Neuron (in vitro differentiated cells): ENCODE data around the gene FAM114A2.

Experiments used
- H2AFZ ChIP-seq: one replicate; pipeline ENCODE4 v1.6.1; 2013; ENCODE audit warnings: low read depth, mild to moderate bottlenecking, inconsistent platforms, low read length, moderate library complexity
- H3K27me3 ChIP-seq: one replicate; pipeline ENCODE4 v1.6.1; 2013; ENCODE audit warnings: low read length; ENCODE audit not compliant: insufficient read depth
- H3K36me3 ChIP-seq: one replicate; pipeline ENCODE4 v1.6.1; 2013; ENCODE audit warnings: low read length; ENCODE audit not compliant: insufficient read depth
- H3K4me1 ChIP-seq: one replicate; pipeline ENCODE4 v1.6.1; 2013; ENCODE audit warnings: low read length; ENCODE audit not compliant: insufficient read depth
- H3K4me3 ChIP-seq: 2 replicates; pipeline ENCODE4 v1.5.1; 2013; ENCODE audit warnings: mild to moderate bottlenecking, low read length, moderate library complexity
- H3K9me3 ChIP-seq: one replicate; pipeline ENCODE4 v1.6.1; 2013; ENCODE audit warnings: low read length

The FAM114A2 gene

GRCh38 chr5:154065971-154066370 lies 27.3 kb upstream of the FAM114A2 start:
- Histone ChIP-seq H3K4me3 (no peak overlapping the region), H2AFZ (no peak overlapping the region), H3K9me3 (no peaks in the 10 kb centered on the region), H3K4me1 (no peaks in the 10 kb centered on the region), H3K36me3 (no peaks in the 10 kb centered on the region), H3K27me3 (no peaks in the 10 kb centered on the region)

- Histone ChIP-seq H3K4me3 (no peak overlapping the region), H3K4me1 (peaks cover 11% of the 10 kb centered on the region), H3K9me3 (no peaks in the 10 kb centered on the region), H2AFZ (no peak overlapping the region), H3K27me3 (no peaks in the 10 kb centered on the region), H3K36me3 (no peaks in the 10 kb centered on the region)
Measured at GRCh38 chr5:154063372-154063771, 24.7 kb upstream of the FAM114A2 start.

GRCh38 chr5:154060606-154061005 lies 21.9 kb upstream of the FAM114A2 start:
- H2AFZ ChIP-seq = no peak overlapping the region
- peaks cover 4% of the 10 kb centered on the region for H3K36me3 ChIP-seq
- H3K27me3 ChIP-seq = no peaks in the 10 kb centered on the region
- peaks cover 11% of the 10 kb centered on the region for H3K4me1 ChIP-seq
- H3K4me3 ChIP-seq = no peak overlapping the region
- no peaks in the 10 kb centered on the region for H3K9me3 ChIP-seq

GRCh38 chr5:154059583-154059982 lies 20.9 kb upstream of the FAM114A2 start:
- H2AFZ ChIP-seq = no peak overlapping the region
- peaks cover 11% of the 10 kb centered on the region for H3K4me1 ChIP-seq
- peaks cover 4% of the 10 kb centered on the region for H3K36me3 ChIP-seq
- no peak overlapping the region for H3K4me3 ChIP-seq
- no peaks in the 10 kb centered on the region for H3K27me3 ChIP-seq
- no peaks in the 10 kb centered on the region for H3K9me3 ChIP-seq

- Histone ChIP-seq H3K9me3 (no peaks in the 10 kb centered on the region), H2AFZ (no peak overlapping the region), H3K36me3 (peaks cover 8% of the 10 kb centered on the region)
Measured at GRCh38 chr5:154059039-154059430, 20.3 kb upstream of the FAM114A2 start.

GRCh38 chr5:154058055-154059038 lies 19.6 kb upstream of the FAM114A2 start:
- Histone ChIP-seq H3K27me3 (no peaks in the 10 kb centered on the region), H3K36me3 (peaks cover 14% of the 10 kb centered on the region), H3K4me1 (peaks cover 11% of the 10 kb centered on the region), H2AFZ (no peak overlapping the region), H3K4me3 (no peak overlapping the region), H3K9me3 (no peaks in the 10 kb centered on the region)

More at GRCh38 chr5:154059039-154059430, 20.3 kb upstream of the FAM114A2 start:
- Histone ChIP-seq H3K27me3 (no peaks in the 10 kb centered on the region), H3K4me3 (no peak overlapping the region), H3K4me1 (peaks cover 11% of the 10 kb centered on the region)

GRCh38 chr5:154055201-154055600 lies 16.5 kb upstream of the FAM114A2 start:
- H3K27me3 ChIP-seq = no peaks in the 10 kb centered on the region

GRCh38 chr5:154053468-154053867 lies 14.8 kb upstream of the FAM114A2 start:
- Histone ChIP-seq H3K9me3 (no peaks in the 10 kb centered on the region), H3K27me3 (no peaks in the 10 kb centered on the region), H3K4me3 (no peak overlapping the region), H3K4me1 (peaks cover 6% of the 10 kb centered on the region), H3K36me3 (peaks cover 31% of the 10 kb centered on the region), H2AFZ (no peak overlapping the region)

More at GRCh38 chr5:154055201-154055600, 16.5 kb upstream of the FAM114A2 start:
- Histone ChIP-seq H3K4me3 (no peak overlapping the region), H2AFZ (no peak overlapping the region), H3K36me3 (peaks cover 26% of the 10 kb centered on the region), H3K9me3 (no peaks in the 10 kb centered on the region), H3K4me1 (peaks cover 16% of the 10 kb centered on the region)

GRCh38 chr5:154049636-154050035 lies 10.9 kb upstream of the FAM114A2 start:
- peaks cover 29% of the 10 kb centered on the region for H3K36me3 ChIP-seq
- H3K4me3 ChIP-seq = no peak overlapping the region
- no peaks in the 10 kb centered on the region for H3K27me3 ChIP-seq
- H3K4me1 ChIP-seq = peaks cover 5% of the 10 kb centered on the region
- H2AFZ ChIP-seq = no peak overlapping the region
- H3K9me3 ChIP-seq = no peaks in the 10 kb centered on the region

- H3K4me3 ChIP-seq = no peak overlapping the region
- H3K9me3 ChIP-seq = no peaks in the 10 kb centered on the region
- no peak overlapping the region for H2AFZ ChIP-seq
- H3K27me3 ChIP-seq = no peaks in the 10 kb centered on the region
- peaks cover 5% of the 10 kb centered on the region for H3K4me1 ChIP-seq
- peaks cover 17% of the 10 kb centered on the region for H3K36me3 ChIP-seq
Measured at GRCh38 chr5:154047324-154047723, 8.6 kb upstream of the FAM114A2 start.

- Histone ChIP-seq H3K4me3 (no peak overlapping the region), H3K4me1 (peaks cover 5% of the 10 kb centered on the region)
Measured at GRCh38 chr5:154046486-154046885, 7.8 kb upstream of the FAM114A2 start.

GRCh38 chr5:154044581-154044980 lies 5.9 kb upstream of the FAM114A2 start:
- peaks cover 4% of the 10 kb centered on the region for H3K4me1 ChIP-seq
- H2AFZ ChIP-seq = no peak overlapping the region
- H3K4me3 ChIP-seq = no peak overlapping the region
- H3K36me3 ChIP-seq = peaks cover 7% of the 10 kb centered on the region
- no peaks in the 10 kb centered on the region for H3K9me3 ChIP-seq
- no peaks in the 10 kb centered on the region for H3K27me3 ChIP-seq

More at GRCh38 chr5:154046486-154046885, 7.8 kb upstream of the FAM114A2 start:
- Histone ChIP-seq H3K36me3 (peaks cover 17% of the 10 kb centered on the region), H3K9me3 (no peaks in the 10 kb centered on the region), H2AFZ (no peak overlapping the region), H3K27me3 (no peaks in the 10 kb centered on the region)

GRCh38 chr5:154044099-154044498 lies 5.4 kb upstream of the FAM114A2 start:
- no peaks in the 10 kb centered on the region for H3K27me3 ChIP-seq
- H2AFZ ChIP-seq = no peak overlapping the region
- H3K9me3 ChIP-seq = no peaks in the 10 kb centered on the region
- H3K36me3 ChIP-seq = peaks cover 7% of the 10 kb centered on the region
- no peak overlapping the region for H3K4me3 ChIP-seq
- peaks cover 7% of the 10 kb centered on the region for H3K4me1 ChIP-seq
